ENCODE measurements around the gene ZFR2. TPM values are rescaled to one million over a fixed set of nuclear protein-coding genes. Genes with fewer than 3 reads are reported as not detected.

Gene ZFR2
- total RNA-seq, 2 experiments from 2014 or later, result 0.73 to 0.82 TPM

GRCh38 chr19:3863648-3864047, 5.2 kb downstream of the ZFR2 start:
- CTCF ChIA-PET, result no interaction called here

GRCh38 chr19:3862826-3863500, 5.9 kb downstream of the ZFR2 start:
- Histone ChIP-seq H3K27me3 (ENCODE audit: control insufficient read depth in 1 of 2, insufficient read depth in 2 of 2, low read length in 2 of 2) (peaks cover 9 to 17% of the 10 kb centered on the region in 2 experiments), H3K27ac (ENCODE audit: low read depth in 1 of 2, low read length in 2 of 2) (no peak overlapping the region), H3K4me1 (ENCODE audit: insufficient read depth, low read length) (no peaks in the 10 kb centered on the region), H3K9me3 (ENCODE audit: control insufficient read depth in 1 of 2, insufficient read depth in 1 of 2, low read length in 2 of 2) (no peaks in the 10 kb centered on the region), H3K4me3 (ENCODE audit: low read length) (no peak overlapping the region), H3K36me3 (ENCODE audit: insufficient read depth, low read length) (no peaks in the 10 kb centered on the region)
- intact Hi-C loops (cut with DNase I, micrococcal nuclease), result no loop called here
- ChIA-PET POLR2A (no interaction called here), CTCF (interaction anchor here (0.8 kb wide), 1 partner anchor 29 kb away, joined by 3 read pairs; no protein-coding TSS in a partner anchor)
- DNase-seq, result no peak
- H3K4me1 Mint-ChIP-seq (ENCODE audit: low read depth), result no peaks in the 10 kb centered on the region
- no peaks in the 10 kb centered on the region for H3K9me3 Mint-ChIP-seq
- no peaks in the 10 kb centered on the region for H3K36me3 Mint-ChIP-seq (ENCODE audit: low read depth)
- H3K27ac Mint-ChIP-seq, result no peak overlapping the region
- H3K4me3 Mint-ChIP-seq, result no peak overlapping the region
- ATAC-seq (ENCODE audit: poor library complexity), result no peak
- TF ChIP-seq CTCF (IDR thresholded peaks at IDR 0.05), result no peak
- peaks cover 19% of the 10 kb centered on the region for H3K27me3 Mint-ChIP-seq

More at GRCh38 chr19:3863648-3864047, 5.2 kb downstream of the ZFR2 start:
- ATAC-seq (ENCODE audit: poor library complexity), result no peak
- TF ChIP-seq CTCF (IDR thresholded peaks at IDR 0.05), result no peak
- Mint-ChIP-seq H3K4me1 (ENCODE audit: low read depth) (no peaks in the 10 kb centered on the region), H3K27ac (no peak overlapping the region), H3K27me3 (peaks cover 23% of the 10 kb centered on the region), H3K36me3 (ENCODE audit: low read depth) (no peaks in the 10 kb centered on the region), H3K4me3 (no peak overlapping the region), H3K9me3 (no peaks in the 10 kb centered on the region)
- H3K36me3 ChIP-seq (ENCODE audit: insufficient read depth, low read length), result no peaks in the 10 kb centered on the region
- H3K27ac ChIP-seq (ENCODE audit: low read depth in 1 of 2, low read length in 2 of 2), result no peak overlapping the region
- POLR2A ChIA-PET, result no interaction called here
- peaks cover 12 to 24% of the 10 kb centered on the region in 2 experiments for H3K27me3 ChIP-seq (ENCODE audit: control insufficient read depth in 1 of 2, insufficient read depth in 2 of 2, low read length in 2 of 2)
- H3K4me1 ChIP-seq (ENCODE audit: insufficient read depth, low read length), result peaks cover 2% of the 10 kb centered on the region
- intact Hi-C loops (cut with DNase I, micrococcal nuclease), result no loop called here
- H3K4me3 ChIP-seq (ENCODE audit: low read length), result no peak overlapping the region
- no peak for DNase-seq
- no peaks in the 10 kb centered on the region for H3K9me3 ChIP-seq (ENCODE audit: control insufficient read depth in 1 of 2, insufficient read depth in 1 of 2, low read length in 2 of 2)

- Mint-ChIP-seq H3K9me3 (no peaks in the 10 kb centered on the region), H3K27me3 (no peaks in the 10 kb centered on the region), H3K27ac (no peak overlapping the region), H3K4me3 (no peak overlapping the region), H3K36me3 (ENCODE audit: low read depth) (no peaks in the 10 kb centered on the region), H3K4me1 (ENCODE audit: low read depth) (no peaks in the 10 kb centered on the region)
- no peak for DNase-seq
- POLR2A ChIA-PET, result no interaction called here
- Histone ChIP-seq H3K27ac (ENCODE audit: low read depth in 1 of 2, low read length in 2 of 2) (no peak overlapping the region), H3K4me1 (ENCODE audit: insufficient read depth, low read length) (no peaks in the 10 kb centered on the region), H3K4me3 (ENCODE audit: low read length) (no peak overlapping the region), H3K36me3 (ENCODE audit: insufficient read depth, low read length) (no peaks in the 10 kb centered on the region), H3K9me3 (ENCODE audit: control insufficient read depth in 1 of 2, insufficient read depth in 1 of 2, low read length in 2 of 2) (no peaks in the 10 kb centered on the region), H3K27me3 (ENCODE audit: control insufficient read depth in 1 of 2, insufficient read depth in 2 of 2, low read length in 2 of 2) (no peaks in the 10 kb centered on the region)
- no peak for ATAC-seq (ENCODE audit: poor library complexity)
- intact Hi-C loops (cut with DNase I, micrococcal nuclease), result no loop called here
- CTCF ChIA-PET, result no interaction called here
- no peak for TF ChIP-seq CTCF (IDR thresholded peaks at IDR 0.05)
Measured at GRCh38 chr19:3860499-3860898, 8.3 kb downstream of the ZFR2 start.
